WI38 (cell line): ENCODE results near the gene PRICKLE2.

Experiments
- H3K4me3 ChIP-seq: 2 replicates; pipeline ENCODE4 v1.5.1; 2011; ENCODE audit warnings: low read depth, mild to moderate bottlenecking, control low read depth, low read length
- TF ChIP-seq, protein P1 (sequence below): IDR thresholded peaks from 2 replicates; pipeline ENCODE4 v1.5.1; 2012; ENCODE audit warnings: low read depth, mild to moderate bottlenecking, control low read depth, low read length

Gene PRICKLE2

GRCh38 chr3:64114651-64115050, 110.6 kb downstream of the PRICKLE2 start:
- TF ChIP-seq, protein P1, sequence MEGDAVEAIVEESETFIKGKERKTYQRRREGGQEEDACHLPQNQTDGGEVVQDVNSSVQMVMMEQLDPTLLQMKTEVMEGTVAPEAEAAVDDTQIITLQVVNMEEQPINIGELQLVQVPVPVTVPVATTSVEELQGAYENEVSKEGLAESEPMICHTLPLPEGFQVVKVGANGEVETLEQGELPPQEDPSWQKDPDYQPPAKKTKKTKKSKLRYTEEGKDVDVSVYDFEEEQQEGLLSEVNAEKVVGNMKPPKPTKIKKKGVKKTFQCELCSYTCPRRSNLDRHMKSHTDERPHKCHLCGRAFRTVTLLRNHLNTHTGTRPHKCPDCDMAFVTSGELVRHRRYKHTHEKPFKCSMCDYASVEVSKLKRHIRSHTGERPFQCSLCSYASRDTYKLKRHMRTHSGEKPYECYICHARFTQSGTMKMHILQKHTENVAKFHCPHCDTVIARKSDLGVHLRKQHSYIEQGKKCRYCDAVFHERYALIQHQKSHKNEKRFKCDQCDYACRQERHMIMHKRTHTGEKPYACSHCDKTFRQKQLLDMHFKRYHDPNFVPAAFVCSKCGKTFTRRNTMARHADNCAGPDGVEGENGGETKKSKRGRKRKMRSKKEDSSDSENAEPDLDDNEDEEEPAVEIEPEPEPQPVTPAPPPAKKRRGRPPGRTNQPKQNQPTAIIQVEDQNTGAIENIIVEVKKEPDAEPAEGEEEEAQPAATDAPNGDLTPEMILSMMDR = no peak
- H3K4me3 ChIP-seq = no peak overlapping the region

DNA sequence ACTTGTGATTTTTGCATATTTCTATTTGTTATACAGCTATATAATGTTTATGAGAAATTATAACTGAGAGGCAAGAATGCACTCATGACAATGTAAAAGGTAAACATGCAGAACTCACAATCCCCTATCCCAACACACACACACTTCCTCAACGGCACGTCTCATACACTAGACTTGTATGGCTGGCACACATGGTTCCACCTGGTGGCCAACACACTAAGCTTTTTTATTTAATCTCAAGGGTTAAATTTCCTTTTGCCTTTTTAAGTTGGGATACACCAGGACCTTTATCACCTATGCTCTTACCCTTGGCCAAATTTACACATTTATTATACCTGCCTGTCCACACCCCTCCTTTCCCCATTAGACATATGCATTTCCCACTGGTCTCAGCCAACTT, 113.4 kb downstream of the PRICKLE2 start:
- TF ChIP-seq, protein P1 = no peak

DNA sequence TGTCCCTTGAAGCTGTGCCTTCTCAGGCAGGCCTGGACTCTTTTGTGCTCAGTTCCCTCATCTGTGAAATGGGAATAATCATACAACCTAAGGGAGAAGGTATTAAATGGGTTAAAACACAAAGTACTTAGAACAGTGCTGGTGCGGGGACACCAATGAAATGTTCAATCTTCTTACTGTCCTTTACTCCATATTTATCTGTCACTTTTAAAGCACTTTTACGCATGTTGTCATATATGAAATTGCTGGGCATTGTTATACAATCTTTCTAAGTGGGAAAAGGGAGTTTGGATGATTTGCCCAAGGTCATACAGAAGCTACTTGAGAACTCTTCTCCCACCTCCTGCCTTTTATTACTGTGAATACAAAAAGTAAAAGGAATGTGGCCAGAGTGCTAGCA, 114.2 kb downstream of the PRICKLE2 start:
- TF ChIP-seq, protein P1 = no peak
- no peak overlapping the region for H3K4me3 ChIP-seq

More for the DNA sequence above, 113.4 kb downstream of the PRICKLE2 start:
- no peak overlapping the region for H3K4me3 ChIP-seq

DNA sequence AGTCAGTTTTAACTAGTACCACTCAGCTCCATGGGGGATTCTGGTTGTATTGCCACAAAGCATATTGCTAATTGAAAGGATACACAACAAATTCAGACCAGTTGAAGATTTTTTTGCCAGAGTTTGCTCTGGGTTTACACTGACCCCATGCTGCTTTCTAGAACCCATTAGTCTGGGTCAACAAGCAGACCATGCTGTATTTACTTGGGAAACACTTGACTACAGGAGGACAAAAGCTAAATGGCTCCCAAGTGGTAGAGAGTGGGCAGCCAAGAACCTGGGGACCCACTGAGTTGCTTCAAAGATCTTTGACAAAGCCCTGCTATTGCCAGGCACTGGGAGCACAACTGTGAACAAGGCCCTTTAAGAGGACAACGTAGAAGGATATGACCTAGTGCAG, 115.2 kb downstream of the PRICKLE2 start:
- H3K4me3 ChIP-seq = no peak overlapping the region
- TF ChIP-seq, protein P1 = no peak

DNA sequence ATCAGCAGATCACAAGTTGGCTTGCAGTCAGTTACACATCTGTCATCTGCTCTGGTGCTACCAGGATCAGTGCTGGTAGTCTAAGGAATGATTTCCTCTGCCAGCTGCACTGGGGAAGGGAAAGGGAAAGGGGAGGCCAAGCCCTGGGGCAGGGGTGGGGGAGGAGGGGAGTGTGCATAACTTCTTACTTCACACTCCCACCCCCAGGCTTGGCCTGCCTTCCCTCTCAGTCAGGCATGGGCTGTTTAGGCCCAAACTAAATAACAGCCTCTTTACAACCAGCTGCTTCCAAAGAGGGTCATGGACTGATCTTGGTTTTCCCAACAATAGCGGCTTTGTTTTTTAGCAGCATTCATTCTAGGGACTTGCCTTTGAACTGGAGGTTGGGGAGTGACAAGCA, 115.8 kb downstream of the PRICKLE2 start:
- H3K4me3 ChIP-seq = no peak overlapping the region
- TF ChIP-seq, protein P1 = no peak

- TF ChIP-seq, protein P1 = no peak
- H3K4me3 ChIP-seq = no peak overlapping the region
Measured at GRCh38 chr3:64108784-64109317, 116.4 kb downstream of the PRICKLE2 start.

DNA sequence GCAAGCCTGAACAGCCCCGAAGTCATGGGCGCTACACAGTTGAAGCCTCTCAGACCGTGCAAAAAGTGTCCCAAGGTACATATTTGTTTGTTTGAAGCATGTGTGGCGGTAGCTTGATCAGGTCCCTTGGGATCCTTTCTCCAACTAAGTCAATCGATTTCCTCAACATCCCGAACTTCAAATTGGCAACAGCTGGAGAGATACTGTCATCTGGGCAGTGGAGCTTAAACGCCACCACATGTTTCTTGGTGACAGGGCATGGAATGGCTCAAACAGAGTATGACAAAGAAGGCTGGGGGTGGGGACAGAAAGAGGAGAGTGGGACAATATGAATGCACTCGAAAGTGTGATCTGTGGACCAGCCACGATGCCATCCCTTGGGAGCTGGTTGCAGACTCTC, 117.0 kb downstream of the PRICKLE2 start:
- TF ChIP-seq, protein P1 = no peak
- no peak overlapping the region for H3K4me3 ChIP-seq
